Measurements from ENCODE around the gene MEG3.
A peak's percentile ranks its signal among the peaks of the same experiment; 100 is the strongest.
"Not testable (repeated sequence)": the region's sequence is repeated elsewhere in the genome, so short reads cannot be mapped to it uniquely, and the experiment has no call there.

The MEG3 gene

DNA sequence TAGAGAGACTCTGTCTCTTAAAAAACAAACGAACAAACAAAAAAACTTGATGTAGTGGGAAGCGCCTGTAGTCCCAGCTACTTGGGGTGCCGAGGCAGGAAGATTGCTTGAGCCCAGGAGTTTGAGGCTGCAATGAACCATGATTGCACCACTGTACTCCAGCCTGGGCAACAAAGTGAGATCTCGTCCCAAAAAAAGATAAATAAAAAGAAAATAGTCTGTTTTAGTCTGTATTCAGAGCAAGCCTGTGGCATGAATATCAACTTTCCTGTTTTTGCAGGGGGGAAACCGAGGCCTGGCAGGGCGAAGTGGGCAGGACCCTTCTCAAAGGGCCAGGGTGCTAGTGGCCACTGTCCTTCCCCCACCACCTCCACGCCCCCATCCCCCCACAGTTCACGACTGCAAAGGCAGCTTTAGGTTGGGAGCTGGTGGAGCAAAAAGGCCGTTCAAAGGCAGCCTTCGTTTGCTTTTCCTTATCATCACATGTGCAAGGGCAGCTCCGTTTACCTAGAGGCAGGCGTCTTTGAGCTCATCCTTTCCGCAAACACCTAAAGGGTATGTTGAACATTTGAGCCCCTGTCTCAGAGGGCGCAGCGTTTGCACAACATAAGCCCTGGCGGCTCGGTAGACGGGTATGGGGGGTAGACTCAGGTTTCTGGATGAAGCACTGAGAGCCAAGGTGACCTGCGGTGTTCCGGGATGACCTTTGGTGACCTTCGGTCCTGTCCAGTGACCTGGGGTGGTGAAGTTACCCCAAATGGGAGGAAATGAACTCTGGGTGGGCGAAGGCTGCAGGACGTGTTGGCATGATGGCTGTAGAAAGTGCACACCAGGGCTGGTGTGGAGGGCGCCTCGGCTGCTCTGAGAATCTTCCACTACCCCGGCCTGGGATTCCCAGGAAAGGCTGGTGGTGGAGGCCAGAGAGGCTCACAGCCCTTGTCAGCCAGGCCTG is 8.7 kb upstream of the MEG3 start:
- no peak for DNase-seq

DNA sequence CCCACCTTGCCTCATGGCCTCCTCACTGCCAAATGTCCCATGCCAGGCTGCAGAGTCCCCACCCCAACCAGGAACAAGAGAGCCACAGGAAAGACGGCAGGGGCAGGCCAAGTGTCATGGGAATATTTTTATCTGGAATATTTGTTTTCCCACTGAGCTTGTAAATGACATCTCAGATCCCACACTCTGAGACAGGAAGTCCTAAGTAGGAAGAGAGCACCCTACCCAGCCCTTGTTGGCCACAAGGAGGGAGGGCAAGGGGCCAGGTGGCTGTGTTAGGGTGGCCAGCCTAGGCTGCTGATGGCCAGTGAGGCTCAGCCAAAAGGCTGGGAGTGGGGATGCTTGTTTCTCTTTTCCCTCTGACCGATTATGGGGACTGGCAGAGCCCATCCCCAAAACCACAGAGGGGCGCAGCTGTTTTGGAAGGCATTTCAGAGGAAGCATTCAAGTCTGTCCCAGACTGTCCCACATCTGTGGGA is 7.7 kb upstream of the MEG3 start:
- DNase-seq, result no peak

DNA sequence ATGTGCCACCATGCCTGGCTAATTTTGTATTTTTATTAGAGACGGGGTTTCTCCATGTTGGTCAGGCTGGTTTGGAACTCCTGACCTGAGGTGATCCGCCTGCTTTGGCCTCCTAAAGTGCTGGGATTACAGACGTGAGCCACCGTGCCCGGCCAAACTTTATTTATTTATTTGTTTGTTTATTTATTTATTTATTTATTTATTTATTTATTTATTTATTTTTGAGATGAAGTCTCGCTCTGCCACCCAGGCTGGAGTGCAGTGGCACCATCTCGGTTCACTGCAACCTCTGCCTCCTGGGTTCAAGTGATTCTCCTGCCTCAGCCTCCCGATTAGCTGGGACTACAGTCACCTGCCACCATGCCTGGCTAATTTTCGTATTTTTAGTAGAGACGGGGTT is 7.0 kb upstream of the MEG3 start:
- not testable (repeated sequence) for DNase-seq

DNA sequence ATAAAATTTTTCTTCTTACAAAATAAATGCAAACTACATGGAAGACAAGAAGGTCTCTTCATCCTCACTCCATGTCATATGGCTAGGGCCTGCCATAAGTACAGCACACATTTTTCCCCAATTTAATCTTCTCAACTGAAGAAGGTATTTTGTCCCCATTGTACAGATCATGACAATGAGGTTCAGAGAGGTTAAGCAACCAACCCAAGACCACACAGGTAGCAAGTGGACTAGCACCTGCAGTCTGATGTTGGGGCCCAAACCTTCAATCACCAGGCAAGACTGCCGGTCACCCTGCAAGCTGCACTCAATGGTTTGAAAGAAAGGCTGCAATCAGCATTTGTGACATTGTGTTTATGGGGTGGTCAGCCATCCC is 6.5 kb upstream of the MEG3 start:
- DNase-seq, result no peak

DNA sequence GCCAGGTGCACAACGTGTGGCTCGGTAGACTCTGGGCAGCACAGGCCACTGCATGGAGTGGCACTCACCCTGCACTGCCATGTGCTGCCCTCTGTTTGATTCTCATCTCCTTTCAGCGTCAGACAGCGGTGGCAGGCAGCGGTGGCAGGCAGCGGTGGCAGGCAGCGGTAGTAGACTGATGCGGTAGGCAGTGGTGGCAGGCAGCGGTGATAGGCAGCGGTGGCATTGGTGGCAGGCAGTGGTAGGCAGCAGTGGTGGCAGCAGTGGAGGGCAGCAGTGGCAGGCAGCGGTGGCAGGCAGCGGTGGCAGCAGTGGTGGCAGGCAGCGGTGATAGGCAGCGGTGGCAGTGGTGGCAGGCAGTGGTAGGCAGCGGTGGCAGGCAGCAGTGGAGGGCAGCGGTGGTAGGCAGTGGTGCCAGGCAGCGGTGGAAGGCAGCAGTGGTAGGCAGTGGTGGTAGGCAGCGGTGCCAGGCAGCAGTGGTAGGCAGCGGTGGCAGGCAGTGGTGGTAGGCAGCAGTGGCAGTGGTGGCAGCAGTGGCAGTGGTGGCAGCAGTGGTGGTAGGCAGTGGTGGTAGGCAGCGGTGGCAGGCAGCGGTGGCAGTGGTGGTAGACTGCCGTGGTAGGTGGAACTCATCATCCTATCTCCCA is 6.0 kb upstream of the MEG3 start:
- no peak for DNase-seq

DNA sequence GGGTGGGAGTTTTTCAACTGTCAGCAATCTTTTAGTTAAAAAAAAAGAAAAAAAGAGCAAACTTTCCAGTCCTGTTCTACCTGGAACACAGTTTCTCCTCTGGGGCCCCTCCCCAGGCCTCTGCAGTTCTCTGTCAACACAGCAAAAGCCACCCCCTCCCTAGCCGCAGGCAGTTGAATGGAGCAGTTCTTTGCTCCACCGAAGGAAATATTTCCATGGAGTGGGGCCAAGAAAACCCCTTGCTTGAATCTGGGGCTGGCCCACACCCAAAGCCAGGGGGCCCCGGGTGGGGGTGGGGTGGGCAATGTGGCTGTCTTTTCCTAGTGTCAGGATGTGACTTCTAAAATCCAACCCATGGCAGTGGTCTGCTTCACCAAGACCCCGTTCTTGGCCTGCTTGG is 5.0 kb upstream of the MEG3 start:
- DNase-seq, result no peak

DNA sequence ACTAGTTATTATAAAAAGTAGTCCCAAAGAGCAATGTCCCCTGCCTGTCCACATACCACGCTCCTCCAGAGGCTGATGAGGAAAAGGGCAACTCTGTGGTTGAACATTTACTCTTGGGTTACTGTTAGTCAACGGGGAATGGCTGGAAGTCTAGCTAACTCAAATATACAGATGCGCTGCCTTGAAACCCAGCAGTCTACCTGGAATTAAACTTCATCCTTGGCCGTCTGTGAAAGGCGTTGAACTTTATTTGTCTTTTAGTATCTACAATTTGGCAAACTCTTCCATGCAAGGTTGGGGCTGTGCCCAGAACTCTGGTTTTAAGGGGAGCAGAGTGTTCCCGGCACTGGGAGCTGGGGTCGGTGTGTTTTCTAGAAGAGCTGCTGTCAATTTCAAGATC is 3.9 kb upstream of the MEG3 start:
- no peak for DNase-seq

DNA sequence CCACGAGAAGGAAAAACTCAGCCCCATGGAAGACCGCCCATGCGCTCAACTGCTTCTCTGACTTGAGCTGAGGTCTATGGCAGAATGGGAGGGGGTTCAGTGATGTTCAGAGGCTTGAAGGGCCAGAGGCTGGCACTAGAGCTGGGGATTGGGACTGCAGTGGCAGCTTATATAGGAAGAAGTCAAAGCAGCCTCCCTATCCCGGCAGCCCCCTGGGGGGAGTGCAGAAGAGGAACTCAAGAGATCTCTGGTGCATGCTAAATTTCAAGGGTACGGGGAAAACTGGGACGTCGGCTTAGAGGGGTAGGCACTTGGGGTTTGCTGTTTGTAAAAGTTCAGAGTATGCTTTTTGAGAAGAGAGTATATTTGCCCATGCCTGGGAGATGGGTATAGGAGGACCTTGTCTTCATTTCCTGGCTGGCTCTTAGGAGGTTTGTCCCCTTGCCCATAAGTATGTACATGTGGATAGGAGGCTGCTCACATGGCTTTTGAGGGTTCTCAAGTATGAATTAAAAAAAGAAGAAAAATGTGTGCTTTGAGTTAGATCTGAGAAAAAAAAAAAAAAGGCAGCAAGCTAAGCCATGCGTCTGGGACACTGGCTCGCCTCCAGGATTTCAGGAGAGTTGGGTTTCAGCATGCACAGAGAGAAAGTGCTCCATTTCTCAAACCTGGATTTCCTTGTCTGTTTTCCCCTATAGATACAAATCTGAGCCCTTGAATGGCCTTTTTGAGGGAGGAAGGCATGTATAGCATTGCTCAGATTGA is 3.2 kb upstream of the MEG3 start:
- no peak for DNase-seq

DNA sequence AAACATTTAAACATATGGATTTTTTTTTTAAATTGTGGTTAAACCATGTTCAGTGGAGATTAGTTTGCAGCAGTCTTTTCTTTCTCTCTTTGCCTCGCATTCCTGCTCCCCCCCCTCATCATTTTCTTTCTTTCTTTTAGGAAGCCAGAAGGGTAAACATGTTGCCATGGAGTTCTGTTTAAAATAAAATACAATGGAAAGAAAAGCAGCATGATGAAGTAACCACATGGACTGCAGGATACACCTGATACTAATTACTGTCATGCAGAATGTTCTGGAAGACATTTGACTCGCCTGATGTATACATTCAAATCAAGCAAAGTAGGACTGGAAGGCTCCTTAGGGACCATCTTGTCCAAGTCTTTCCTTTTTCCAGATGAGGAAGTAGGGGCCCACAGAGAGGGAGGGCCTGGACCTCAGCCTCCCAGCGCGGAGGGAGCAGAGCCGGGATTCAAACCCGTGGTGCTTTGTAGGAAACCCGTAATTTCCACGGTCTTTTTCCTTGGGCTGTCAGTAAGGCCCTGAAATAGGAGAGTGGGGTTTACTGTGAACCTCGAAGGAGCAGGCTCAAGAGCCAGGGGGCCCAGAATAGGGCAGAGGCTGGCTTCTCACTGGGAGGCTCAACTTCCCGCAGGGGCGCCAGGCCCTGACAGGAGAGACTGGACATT is 2.4 kb upstream of the MEG3 start:
- DNase-seq, result no peak

DNA sequence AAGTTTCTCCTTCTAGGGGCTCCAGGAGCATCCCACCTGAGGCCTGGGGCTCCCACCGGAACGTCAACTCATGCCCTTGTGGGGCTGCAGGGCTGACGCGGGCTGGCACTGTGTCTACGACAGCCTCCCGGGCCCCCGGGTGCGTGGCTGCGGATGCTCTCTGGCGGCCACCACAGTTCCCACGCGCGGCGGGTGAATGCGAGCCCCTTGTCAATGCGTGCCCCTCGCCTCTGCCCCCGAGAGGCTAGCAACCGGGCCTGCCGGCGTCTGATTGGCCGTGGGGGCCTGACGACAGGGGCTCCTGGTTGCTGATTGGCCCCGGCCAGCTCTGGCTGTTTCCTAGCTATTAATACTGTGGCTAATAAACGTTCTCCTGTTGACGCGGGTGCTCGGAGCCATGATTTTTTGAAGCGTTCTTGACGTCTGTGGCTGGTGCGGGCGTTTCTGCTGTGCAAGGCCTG is 1.8 kb upstream of the MEG3 start:
- DNase-seq, result peak in 1 of 2 experiments; percentile 47

DNA sequence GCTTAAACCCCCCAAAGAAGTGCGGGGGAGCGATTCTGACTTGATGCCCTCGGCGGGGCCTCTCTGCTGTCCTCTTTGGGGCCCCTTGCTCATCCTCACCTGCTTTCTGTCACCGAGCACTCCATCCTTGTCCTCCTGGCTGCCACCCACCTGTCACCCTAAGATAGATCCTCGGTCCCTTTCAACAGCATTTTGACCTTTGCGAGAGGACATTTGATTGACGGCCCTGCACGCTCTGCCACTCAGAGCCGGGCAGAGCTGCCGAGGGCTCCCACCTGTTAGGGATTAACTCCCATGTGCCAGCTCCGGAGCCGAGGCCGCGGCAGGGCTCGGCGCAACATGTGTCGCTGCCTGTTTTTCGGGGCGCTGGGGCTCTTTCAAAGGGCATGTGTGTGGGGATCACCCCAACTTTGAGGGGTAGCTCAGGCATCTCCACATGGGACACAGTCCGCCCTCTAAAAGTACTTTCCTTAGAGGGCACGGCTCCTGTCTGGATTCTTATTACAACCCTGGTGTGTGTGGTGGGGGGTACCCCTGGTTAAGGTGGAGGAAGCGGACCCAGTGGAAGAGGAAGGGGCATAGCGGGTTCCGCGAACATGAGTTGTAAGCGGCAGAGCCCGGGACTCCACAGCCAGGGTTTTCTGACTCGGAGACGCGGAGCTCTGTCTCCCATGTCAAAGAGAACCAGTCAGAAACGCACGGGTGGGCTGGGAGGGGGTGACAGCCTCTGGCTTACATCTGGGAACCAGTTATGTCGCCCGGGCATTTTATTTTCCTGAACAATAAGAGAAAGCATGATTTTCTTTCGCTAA is 811 bp upstream of the MEG3 start:
- no peak for DNase-seq

DNA sequence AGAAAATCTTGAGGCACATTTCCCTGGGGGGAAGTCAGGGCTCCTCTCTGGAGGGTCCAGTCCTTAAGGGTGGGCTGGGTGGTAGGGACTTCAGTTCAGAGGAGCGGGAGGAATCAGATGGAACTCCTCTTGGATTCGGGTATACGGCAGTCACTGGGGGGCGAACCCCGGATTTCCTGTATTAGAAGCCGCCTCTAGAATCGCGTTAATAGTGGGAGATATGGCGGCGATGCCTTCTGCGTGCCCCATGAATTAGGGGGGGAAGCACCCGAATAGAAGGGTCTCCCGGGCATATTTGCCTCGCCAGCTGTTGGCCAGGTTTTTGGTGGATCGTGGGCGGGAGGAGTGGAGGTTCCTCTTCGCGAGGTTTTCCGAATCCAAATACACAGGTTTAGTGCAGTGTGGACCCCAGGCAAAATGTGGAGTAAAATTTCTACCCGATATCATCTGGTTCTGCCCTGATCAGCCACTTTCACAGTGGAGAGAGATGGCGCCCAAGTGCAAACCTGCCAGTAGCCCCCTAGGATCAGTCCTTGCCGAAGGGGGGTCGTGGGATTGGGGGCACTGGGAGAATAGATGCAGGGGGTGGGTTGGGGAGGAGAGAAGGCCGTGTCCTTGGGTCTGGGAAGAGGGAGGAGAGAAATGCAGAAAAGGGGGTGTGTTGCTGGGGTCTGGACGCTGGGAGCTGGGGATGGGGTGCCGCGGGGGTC is 628 bp downstream of the MEG3 start:
- DNase-seq, result no peak

DNA sequence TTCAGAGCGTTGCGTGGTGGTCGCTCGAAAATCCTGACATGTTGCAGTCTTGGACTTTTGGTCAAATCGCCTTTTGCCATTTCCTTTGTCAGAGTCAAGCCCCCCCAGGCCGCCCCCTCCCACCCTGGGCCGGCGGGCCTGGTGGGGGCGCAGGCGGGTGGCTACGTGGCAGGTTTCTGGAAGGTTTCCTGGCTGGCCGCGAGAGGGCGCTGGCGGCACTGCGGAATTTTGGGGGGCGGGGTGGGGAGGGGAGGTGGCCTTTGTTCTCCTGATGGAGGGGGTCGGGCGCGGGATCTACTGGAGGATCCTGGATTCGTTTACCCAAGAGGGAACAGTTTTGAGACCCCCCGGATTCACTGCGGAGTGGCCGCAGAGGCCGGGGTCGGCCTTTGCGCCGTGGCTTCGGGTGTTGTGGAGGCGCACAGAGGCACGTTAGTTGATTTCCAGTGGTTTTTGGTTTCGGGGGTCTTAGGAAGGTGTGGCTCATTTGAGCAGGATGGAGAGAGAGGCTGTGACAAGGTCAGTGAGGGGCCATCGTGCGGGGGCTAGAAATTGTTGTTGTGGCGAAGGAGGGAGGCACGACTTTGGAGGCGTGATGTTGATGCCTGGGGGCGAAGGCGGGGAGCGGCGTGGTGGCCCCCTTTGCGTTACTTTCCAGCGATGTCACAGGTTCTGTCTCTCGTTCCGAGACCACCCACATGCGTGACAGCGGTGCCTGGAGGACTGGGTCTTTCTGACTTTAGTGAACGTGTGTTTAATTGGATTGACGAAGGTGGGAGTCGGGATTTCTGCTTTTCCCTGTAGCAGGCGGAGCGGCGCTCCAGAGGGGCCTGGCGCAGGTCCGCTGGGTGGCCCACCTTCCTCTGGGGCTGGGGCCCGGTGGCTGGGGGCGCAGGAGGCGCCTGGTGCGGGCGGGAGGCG is 1.4 kb downstream of the MEG3 start:
- no peak for DNase-seq

DNA sequence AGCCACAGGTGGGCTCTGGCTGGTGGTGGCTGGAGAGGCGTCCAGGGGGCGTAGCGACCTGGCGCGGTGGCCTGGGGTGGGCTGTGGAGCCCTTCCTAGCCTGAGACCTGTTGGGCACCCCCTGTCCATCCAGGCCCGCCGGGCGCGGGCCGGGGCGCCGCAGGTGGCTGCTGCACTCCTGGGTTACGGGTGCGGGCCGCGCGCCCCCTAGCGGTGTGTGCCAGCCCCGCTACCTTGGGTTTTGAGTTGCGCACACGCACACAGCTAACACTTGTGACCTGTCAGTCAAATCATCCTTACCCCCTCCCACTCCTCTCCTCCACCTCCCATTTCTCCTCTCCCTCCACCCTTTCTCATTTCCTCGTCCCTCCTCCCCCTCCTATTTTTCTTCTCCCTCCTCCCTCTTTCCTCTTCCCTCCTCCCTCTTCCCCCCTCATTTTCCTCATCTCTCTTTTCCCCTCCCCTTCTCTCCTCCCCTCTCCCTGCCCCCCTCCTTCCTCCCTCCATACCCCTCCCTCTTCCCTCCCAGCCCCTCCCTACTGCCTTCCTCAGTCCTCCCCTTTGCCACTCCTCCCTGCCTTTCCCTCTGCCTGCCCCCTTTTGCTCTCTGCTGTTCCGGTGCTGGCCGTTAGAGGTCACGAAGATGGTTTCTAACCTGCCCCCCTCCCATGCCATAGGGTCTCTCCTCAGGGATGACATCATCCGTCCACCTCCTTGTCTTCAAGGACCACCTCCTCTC is 2.3 kb downstream of the MEG3 start:
- no peak for DNase-seq

DNA sequence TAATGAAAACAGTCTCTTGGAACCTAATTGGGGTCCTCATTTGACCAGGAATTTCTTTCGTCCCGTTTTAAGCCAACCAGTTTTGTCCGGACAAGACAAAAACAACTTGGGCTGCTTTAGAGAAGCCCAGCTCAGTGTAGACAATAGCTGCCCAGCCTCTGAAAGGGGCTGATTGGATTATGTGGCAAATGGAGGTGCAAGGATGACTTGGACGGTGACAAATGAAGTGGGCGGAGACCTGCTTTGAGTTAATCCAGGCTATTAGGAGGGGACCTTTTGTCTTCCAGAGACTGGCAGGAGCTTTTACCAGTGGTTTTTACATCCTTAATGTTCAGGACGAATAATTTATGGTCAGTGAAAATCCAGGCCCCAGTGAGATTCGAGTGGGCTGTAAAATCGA is 4.8 kb downstream of the MEG3 start:
- no peak for DNase-seq

DNA sequence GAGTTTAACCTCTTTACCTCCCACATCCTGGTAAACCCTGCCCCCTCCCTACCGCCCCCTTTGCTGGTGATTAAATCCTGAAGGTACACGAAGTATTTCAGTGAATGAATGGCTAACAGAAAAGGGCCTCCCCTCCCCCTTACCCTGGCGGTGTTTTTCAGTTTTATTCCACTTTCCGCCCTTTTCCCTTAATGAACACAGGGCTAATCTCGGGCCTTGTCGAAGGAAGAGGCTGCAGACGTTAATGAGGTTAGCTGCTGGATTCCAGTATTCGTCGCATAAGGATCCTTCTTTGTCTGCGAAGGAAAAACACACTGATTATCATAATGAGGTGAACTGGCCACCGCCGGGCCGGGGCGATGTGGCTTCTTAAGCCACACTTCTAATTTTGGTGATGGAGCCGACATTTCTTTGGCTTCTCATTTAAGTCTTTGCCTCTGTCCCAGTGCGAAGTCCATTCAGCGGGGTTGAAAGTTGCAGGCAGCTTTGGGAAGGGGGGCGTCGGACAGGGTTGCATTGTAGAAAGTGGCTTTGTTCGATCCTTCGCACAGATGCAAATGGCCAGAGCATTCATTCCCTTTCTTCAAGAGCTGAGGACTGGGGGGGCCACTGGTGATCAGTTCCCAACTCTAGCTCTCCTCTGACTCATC is 6.5 kb downstream of the MEG3 start:
- DNase-seq, result no peak

DNA sequence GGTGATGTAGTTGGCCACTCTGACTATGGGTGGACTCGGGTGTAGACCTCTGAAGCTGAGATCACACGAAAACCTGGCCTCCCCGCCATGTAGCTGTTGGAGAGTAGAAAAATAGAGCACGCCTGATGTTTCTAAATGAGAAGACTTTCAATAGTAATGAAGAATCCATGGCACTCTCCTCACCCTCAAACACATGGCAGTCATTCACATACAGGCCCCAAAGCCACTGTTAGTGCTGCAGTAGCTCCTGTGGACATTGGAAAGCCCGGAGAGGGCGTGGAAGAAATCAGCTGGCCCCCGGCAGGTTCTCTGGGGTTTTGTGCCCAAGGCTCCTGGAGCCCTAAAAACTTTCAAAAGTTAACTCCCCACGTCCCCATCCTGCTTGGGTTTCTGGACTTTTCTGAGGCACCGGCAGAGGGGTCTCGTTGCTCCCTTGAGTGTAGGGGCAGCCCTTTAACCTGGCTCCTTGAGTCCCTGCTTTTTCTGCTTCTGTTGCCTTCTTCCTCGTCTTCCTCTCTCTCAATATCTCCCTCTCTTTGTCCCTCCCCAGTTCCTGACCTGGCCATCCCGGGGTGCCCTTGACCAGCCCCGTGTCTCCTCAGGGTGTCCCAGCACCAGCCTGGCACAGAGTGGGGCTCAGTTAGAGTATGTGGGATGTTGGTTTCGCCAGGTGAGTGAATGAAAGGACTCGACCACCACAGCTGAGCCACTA is 8.3 kb downstream of the MEG3 start:
- DNase-seq, result no peak

All from cerebellar nuclear complex (tissue), 1 donor.